Fibroblast of upper back skin (primary cell): Measurements from ENCODE around the gene ETHE1.
"Not testable (repeated sequence)": the region's sequence is repeated elsewhere in the genome, so short reads cannot be mapped to it uniquely, and the experiment has no call there.

ENCODE experiments used
- DNase-seq: peaks from one replicate; pipeline ENCODE4 v3.0.0-alpha.2; 2013

ETHE1 gene

GRCh38 chr19:43551399-43552197 lies 24.6 kb upstream of the ETHE1 start:
- no peak for DNase-seq

DNA sequence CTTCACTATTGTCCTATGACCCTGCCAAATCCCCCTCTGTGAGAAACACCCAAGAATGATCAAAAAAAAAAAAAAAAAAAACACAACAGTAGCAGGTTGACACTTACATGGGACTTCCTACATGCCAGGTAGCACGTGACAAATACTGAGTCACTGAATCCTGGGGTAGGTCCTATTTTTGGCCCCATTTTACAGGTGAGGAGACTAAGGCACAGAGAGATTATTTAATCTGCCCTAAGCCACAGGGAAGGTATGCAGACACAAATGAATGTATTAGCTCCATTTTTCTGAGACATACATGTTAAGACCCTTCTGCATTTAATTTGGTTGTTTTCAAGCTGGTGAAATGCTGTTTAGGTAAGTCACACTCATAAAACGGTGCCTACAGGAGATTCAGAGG lies 21.7 kb upstream of the ETHE1 start:
- DNase-seq = no peak

DNA sequence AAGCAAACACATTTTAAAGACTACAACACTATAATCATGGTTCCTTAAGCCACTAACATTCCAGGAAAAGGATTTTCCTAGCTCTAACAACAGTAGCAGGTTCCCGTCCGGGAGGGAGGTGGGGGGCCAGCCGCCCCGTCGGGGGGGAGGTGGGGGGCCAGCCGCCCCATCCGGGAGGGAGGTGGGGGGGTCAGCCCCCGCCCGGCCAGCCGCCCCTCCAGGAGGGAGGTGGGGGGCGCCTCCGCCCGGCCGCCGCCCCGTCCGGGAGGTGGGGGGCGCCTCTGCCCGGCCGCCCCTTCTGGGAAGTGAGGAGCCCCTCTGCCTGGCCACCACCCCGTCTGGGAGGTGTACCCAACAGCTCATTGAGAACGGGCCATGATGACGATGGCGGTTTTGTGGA lies 20.9 kb upstream of the ETHE1 start:
- DNase-seq = not testable (repeated sequence)

DNA sequence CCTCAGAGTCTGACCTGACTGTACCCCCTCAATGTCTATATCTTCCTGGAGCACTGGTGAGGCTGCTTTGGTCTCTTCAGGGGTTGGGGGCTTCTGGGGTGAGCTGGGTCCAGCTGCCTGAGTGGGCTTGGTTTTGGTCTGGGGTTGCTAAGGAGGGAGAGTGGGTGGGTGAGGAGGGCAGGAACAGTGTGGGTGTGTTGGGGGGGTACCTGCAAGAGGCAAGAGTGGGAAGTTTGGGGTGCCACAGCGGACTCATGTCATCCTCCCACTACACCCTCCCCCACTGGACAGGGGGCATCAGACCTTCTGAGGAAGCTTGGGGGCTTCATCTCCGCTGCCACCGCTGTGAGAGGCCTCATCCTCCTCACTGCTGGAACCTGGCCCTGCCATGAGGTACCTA lies 19.6 kb upstream of the ETHE1 start:
- no peak for DNase-seq

GRCh38 chr19:43545981-43546380 lies 19.0 kb upstream of the ETHE1 start:
- DNase-seq = no peak

DNA sequence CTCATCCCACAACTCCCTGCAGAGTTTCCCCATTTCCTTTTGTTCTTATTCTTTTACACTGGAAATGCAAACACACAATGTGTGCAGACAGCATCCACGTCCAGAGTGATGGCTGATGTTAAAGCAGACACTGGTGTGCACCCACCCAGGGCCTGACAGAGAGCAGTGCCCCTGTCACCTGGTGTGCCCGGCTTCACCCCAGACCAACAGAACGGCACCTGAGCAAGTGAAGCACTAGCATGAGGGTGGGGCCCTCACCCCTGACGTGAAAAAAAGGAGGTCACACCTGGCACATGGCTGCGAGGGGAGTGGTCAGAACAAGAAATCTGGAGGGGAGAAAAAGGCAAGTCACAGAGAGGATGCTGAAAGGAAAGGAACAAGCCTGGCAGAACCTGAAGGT lies 18.3 kb upstream of the ETHE1 start:
- no peak for DNase-seq

GRCh38 chr19:43544077-43544476 lies 17.1 kb upstream of the ETHE1 start:
- DNase-seq = no peak

GRCh38 chr19:43541920-43542650 lies 15.1 kb upstream of the ETHE1 start:
- DNase-seq = no peak

DNA sequence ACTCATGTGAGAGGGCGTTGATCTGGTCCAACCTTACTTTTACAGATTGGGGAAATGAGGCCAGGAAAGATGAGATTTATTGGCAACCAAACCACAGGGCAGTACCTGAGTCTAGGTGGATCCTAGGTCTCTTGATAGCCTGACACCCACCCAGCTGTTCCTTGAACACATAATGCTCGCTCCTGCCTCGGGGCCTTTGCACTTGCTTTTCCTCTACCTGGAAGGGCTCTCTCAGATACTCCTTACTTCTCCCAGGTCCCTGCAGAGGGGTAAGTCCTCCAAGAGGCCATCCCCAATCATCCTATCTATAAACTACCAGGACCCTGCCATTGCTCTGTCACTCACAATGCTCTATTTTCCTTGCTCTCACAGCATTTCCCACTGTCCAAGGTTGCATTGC lies 13.4 kb upstream of the ETHE1 start:
- no peak for DNase-seq

DNA sequence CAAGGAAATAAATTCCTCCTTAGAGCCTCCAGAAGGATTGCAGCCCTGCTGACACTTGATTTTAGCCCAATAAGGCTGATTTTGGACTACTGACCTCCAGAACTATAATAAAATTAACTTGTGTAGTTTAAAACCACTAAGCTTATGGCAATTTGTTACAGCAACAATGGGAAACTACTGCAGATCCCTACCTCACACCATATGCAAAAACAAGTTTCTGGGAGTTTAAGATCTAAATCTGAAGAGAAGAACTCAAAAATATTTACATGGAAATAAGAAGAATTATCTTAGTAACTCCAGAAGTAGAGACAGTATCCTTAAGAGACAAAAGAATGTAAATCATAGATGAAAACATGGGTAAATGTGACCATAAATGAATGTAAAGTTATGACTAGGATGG lies 11.9 kb upstream of the ETHE1 start:
- no peak for DNase-seq

GRCh38 chr19:43534816-43535761 lies 8.1 kb upstream of the ETHE1 start:
- peak; percentile 56 for DNase-seq

DNA sequence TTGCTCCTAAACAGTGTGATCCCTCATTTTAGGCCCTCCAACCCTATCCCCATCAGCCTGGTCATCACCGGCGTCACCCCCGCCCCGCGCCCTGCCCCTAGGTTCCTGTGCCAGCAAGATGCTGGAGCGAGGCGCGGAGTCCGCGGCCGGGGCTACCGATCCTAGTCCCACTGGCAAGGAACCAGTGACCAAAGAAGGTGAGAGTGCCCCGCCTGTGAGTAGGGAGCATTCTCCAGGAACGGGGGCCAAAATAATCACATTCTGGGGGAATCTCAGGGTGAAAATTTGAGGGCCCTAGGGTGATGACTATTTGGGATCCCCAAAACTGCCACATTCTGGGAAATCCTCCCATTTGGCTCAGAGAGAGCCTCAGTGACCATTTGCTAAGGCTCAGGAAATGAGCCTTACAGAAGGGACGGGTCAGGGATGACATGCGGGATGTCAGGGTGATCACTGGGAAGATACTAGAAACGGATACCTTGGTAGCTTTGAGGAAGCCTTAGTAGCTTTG lies 7.4 kb upstream of the ETHE1 start:
- DNase-seq = no peak

GRCh38 chr19:43533546-43534304 lies 6.7 kb upstream of the ETHE1 start:
- DNase-seq = peak; percentile 100

DNA sequence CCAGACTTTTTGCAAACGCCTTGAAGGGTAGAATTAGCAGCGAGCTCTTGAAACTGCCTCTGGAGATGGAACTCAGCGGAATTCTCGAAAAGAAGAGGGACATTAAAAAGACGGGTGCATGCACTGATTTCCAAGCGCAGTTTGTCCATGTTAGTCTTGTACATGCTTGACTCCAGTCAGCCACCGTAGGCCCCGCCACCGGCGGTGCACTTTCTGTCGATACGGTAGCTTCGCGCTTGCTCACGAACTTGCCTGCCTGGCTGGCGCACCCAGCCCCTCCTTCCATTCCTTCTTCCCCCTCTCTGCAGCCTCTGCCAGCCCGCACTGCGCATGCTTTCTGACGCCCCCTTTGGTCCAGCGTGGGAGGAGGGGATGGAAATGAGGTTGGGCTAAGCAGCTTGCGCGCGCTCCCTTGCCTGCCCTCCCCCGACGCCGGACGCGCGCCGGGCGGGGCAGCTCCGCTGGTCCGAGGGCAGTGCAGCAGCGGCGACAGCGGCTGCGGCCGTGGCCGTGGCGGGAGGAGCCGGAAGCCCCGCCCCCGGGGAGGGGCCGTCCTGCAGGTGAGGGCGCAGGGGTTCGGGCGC lies 6.1 kb upstream of the ETHE1 start, which contains the start of gene ZNF575:
TSS of gene ZNF575 (plus strand) at position 227 of the 584 bp plus-strand sequence. CDS start 1,235 bp downstream, outside the sequence.
- peak; percentile 97 for DNase-seq

GRCh38 chr19:43532571-43532961 lies 5.6 kb upstream of the ETHE1 start:
- DNase-seq = no peak

DNA sequence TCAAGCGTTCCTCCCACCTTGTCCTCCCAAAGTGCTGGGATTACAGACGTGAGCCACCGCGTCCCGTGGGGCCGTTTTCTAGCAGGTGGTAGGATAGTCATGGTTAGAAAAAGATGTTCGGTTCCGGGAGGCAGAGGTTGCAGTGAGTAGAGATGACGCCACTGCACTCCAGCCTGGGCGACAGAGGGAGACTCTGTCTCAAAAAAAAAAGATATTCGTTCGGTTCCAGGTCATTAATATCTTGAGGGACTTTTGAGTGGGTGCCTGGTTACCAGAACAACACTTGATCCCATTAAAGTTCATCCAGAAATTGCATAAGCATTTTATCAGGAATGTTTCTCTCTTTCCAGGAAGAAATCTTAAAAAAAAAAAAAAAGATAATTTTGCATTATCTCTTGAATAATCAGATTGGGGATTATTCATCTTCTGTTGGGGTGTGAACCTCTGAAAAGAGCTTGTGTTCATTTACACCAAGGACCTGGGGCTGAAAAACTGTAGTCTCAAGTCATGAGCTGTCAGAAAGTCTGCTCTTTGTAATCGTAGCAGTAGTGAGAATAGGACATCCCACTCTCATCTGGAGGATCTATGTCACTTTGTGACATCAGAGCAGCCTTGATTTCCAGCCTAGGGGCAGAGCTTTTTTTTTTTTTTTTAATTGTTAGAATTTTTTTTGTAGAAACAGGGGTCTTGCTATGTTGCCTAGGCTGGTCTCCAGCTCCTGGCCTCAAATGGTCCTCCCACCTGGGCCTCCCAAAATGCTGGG lies 1.0 kb upstream of the ETHE1 start:
- DNase-seq = no peak

DNA sequence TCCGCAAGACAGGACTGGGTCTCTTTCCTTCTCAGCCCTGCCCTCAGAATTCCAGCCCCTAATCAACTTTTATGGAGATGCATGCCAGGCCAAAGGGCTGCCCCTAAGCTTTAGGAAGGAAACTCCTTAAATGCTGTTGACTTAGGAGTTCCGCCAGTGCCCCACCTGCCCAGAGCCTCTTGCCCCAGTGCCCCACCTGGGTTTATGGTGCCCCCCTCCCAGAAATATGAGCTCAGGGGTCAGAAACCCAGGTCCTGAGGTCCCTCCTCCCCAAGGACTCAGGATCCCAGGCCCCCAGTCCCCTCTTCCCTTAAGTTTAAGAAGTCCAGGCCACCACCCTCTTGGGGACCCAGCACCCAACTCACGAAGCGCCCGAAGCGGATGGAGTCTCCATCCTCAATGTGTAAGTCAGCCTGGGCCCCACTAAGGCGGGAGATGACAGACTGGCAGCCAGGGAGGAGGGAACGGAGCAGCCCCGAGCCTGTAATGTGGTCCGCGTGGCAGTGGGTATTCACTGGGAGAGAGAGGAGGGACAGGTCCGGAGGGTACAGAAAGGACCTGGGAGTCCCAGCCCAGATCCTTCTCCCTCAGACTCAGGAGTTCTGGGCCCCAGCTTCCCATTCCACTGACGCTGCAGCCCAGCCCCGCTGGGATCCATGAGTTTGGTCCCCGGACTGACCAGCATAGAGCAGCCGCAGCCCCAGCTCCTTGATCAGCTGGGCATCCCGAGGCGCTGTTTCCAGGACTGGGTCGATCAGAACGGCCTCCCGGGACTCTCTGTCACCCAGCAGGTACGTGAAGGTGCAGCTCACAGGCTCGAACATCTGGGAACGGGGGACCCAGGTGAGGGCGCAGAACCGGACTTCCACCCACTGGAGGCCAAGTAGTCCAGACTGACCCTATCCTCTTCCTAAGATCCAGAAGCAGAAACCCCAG lies 897 bp downstream of the ETHE1 start:
- DNase-seq = no peak

DNA sequence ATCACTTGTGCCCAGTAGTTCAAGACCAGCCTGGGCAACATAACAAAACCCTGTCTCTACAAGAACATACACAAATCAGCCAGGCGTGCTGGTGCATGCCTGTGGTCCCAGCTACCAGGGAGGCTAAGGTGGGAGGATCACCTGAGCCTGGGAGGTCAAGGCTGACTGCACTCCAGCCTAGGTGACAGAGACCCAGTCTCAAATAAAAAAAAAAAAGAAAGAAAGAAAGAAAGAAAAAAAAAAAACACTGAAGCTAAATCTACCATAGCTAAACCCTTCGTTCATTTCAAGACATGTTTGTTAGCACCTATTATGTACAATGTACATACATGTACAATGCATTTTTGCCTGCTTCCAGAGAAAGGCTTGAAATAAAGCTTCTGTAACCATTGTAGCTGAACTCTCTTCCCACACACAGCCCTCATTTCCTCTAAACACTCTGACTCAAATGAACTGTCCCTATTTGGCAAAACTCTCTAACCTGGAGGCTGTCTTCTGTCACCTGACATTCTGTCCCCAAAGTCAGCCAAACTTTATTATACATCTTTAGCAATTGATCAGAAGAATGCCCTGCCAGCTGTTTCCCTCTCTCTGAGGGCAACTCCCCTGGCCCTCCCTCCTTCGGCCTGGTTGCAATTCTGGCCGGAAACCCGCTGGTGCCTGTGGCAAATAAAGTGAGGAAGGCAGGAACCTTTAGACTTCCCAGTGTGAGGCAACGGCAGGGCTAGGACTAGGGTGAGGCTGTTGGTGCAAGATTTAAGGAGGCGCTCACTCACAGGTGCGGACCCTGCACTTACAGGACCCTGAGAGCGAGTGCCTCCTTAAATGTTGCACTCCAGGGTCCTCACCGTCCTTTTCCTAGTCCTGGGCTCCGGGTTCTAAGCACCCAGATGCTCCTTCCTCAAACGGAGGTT lies 1.8 kb downstream of the ETHE1 start:
- DNase-seq = no peak

DNA sequence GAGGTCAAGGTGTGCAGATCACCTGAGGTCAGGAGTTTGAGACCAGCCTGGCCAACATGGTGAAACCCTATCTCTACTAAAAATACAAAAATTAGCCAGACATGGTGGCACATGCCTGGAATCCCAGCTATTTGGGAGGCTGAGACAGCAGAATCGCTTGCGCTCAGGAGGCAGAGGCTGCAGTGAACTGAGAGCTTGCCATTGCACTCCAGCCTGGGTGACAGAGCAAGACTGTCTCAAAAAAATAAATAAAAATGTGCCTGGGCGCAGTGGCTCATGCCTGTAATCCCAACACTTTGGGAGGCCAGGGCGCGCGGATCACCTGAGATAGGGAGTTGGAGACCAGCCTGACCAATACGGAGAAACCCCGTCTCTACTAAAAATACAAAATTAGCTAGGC lies 3.3 kb downstream of the ETHE1 start:
- not testable (repeated sequence) for DNase-seq
